DMS79 (cell line): Measurements from ENCODE around the gene SGTB.

ENCODE experiments used
- DNase-seq: peaks from one replicate; lab custom pipeline; 2025; lab: John Stamatoyannopoulos, UW

SGTB gene, protein sequence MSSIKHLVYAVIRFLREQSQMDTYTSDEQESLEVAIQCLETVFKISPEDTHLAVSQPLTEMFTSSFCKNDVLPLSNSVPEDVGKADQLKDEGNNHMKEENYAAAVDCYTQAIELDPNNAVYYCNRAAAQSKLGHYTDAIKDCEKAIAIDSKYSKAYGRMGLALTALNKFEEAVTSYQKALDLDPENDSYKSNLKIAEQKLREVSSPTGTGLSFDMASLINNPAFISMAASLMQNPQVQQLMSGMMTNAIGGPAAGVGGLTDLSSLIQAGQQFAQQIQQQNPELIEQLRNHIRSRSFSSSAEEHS

DNA sequence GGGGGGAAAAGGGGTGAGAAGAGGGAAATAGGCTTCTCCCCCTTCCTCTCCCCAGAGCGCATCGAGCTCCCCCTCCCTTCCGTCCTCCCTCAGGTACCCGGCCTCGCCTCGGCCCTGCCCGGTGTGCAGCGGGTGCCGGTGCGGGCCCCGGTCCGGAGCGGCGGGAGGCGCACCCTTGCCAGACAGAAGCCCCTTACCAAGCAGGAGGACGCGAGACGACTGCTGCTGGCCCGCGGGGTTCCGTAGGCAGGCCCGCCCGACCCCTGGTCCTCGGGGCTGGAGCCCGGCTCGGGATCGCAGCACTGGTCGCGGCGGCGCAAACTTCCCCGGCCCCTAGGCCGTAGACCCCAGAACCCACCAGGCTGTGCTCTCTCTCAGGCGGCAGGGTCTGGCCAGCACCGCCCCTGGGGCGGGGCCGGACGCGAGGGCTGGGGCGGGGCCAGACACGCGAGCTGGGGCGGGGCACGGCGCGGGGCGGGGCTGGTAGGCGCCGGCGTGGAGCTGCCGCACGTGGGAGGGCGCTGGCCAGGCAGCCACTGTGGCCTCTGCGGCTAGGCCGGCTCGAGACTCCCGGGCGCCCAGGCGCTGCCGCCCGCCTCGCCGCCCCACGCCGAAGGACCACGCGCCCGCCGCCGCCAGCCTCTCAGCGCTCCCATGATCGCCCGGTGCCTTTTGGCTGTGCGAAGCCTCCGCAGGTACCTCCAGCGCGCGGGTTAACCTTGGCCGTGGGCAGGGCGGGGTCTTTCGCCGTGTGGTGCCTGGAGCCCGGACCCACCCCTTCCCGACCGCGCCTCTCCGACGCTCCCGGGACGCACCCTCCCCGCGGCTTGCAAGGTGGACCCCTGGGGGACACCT lies at the start of gene SGTB, which contains the start of gene NLN:
Gene SGTB, minus strand, starts transcription at position 390 of the 855 bp plus-strand sequence. CDS start 1,302 bp downstream, outside the sequence.
Gene NLN, plus strand, starts transcription at position 486 of the 855 bp plus-strand sequence. Its CDS starts 169 bp downstream, at position 655.
- DNase-seq, result peak; percentile 25

DNA sequence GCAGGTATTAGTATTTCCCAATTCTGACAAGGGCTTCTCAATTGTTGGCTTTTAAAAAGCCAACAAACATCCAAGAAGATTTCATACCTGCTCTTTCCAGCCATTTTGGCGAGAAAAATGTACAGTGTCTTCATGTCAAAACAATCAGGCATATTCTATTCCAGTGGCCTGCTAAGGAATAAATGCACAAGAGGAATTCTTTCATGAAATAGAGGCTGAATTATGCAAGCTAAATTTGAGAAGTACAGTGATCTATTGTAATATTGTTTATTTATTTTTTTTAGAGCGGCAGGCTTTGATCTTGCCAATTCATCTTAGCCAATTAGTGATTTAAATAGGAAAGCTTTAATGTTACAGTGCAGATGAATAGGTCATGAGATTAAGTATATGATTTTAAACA lies 49.4 kb upstream of the SGTB start:
- DNase-seq, result no peak

DNA sequence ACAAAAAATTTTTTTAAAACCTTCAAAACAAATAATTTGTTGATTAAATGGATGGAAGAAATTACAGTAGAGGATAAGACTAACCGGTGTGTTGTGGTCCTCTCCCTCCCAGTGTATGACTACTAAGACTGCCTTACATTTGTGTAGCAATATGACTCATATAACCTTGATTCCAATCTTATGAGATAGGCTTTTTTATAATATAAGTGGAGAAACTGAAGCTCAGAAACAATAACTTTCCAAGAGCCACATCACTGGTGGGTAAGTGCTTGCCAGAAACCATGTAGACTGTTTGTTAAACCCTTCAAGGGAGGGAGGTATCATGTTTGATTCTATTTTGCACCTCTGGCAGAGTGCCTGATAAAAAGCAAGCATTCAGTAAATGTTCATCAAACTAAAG lies 47.6 kb upstream of the SGTB start:
- no peak for DNase-seq

DNA sequence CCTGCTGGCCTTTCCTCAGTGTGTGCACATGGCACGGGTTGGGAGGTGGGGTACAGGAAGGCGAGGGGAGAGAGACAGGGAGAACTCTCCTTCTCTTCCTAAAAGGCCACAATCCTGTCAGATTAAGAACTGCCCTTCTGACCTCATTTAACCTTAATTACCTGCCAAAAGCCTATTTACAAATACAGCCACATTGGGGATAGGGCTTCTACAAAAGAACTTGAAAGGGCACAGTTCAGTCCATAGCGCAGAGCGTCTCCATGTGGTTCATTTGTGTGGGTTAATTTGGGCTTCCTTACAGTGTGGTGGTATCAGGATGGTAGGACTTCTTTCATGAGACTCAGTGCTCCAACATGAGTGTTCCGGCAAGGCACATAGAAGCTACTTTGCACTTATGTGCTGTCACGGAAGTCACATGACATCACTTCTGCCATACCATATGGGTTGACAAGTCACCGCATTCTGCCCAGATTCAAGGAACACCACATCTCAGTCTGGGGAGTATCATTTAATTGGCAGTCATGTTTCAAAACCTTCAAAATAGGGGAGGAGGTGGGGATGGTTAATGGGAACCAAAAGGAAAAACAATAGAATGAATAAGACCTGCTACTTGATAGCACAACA lies 46.9 kb upstream of the SGTB start:
- no peak for DNase-seq

DNA sequence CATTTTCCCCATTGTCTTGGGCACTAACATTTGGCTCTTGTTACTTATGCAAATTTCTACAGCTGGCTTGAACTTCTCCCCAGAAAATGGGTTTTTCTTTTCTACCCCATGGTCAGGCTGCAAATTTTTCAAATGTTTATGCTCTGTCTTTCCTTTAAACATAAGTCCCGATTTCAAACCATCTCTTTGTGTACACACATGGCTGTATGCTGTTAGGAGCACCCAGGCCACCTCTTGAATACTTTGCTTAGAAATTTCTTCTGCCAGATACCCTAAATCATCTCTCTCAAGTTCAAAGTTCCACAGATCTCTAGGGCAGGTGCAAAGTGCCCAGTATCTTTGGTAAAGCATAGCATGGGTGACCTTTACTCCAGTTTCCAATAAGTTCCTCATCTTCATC lies 45.7 kb upstream of the SGTB start:
- DNase-seq, result no peak

DNA sequence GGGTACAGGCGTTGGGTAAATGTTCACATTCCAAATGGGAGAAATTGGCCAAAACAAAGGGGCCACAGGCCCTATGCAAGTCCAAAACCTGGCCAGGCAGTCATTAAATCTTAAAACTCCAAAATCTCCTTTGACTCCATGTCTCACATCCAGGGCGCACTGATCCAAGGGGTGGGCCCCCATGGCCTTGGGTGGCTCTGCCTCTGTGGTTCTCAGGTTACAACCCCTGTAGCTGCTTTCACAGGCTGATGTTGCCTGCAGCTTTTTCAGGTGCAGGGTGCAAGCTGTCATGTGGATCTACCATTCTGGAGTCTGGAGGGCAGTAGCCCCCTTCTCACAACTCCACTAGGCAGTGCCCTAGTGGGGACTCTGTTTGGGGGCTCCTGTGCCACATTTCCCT lies 44.9 kb upstream of the SGTB start:
- no peak for DNase-seq

DNA sequence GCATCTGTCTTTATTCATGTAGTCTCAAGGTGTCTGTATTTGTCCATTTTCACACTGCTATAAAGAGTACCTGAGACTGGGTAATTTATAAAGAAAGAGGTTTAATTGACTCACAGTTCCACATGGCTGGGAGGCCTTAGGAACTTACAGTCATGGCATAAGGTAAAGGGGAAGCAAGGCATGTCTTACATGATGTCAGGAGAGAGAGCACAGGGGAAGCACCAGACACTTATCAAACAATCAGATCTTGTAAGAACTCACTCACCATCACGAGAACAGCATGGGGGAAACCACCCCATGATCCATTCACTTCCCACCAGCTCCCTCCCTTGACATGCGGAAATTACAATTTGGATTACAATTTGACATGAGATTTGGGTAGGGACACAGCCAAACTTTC lies 44.3 kb upstream of the SGTB start:
- DNase-seq, result no peak

DNA sequence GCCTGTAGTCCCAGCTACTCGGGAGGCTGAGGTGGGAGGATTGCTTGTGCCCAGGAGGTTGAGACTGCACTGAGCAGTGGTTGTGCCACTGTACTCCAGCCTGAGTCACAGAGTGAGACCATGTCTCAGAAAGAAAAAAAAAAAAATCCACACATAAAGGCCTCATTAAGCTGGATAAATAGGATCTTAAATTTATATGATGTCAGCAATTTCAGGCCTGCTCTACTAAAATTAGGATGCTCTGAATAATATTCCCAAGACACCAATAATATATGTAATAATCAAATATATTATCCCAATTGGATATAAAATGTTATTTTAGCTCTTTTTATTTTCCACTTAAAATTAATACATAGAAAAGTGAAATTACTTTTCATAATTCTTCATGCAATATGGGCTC lies 43.7 kb upstream of the SGTB start:
- DNase-seq, result no peak

DNA sequence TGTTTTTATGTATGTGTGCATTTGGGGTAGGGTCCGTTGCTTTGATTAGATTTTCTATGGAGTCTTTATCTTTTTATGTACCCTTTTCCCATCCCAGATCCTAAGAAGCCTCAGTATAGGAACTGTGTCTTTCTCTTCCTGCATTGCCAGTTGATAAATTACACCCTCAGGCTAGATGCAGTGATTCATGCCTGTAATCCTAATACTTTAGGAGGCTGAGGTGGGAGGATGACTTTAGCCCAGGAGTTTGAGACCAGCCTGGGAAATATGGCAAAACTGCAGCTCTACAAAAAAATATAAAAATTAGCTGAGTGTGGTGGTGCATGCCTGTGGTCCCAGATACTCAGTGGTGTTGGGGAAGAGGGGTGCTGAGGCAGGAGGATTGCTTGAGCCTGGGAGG lies 40.3 kb upstream of the SGTB start:
- DNase-seq, result no peak

DNA sequence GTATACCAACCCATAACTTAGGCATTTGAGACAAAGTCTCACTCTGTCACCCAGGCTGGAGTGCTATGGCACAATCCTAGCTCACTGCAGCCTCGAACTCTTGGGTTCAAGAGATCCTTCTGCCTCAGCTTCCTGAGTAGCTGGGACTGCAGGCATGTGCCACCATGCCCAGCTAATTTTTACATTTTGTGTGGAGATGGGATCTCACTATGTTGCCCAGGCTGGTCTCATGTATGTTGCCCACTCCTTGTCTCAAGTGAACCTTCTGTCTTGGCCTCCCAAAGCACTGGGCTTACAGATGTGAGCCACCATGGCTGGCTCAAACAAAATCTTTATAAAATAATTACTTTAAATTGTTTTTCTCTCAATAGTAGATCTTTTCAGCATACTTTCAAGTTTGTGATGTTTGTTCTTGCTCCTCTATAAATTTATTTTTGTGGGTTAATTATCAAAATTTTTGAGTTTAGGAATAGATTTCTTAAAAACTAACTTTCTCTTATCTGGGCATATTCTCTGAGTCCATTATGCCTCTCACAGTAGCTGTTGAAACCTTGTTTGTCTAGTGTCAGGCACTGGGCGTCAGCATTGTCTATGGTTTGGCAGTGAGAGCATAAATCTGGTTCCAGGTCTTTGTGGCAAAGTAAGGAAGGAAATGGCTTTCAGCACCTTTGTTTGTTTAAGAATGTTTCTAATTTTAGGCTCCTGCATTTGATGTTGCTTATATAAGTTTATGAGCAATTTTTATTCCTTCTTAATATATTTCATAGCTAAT lies 38.8 kb upstream of the SGTB start:
- no peak for DNase-seq

DNA sequence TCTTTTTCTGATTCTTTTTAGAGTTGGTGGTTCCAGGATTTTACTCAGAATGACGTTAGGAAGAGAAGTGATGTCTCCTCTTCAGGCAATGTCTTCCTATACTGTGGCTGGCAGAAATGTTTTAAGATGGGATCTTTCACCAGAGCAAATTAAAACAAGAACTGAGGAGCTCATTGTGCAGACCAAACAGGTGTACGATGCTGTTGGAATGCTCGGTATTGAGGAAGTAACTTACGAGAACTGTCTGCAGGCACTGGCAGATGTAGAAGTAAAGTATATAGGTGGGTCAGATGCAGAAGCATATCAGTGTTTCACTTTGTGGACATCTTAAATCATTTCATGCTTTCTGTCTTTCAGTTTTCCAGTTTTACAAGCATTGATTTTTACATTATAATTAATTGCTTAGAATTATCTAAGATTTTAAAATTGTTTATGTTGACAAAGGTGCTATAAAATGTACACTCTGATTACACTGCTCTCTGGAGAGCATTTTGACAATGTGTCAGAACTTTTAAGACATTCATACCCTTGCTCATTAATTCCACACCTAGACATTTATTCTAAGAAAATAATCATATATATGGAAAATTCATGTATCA lies 36.7 kb upstream of the SGTB start:
- DNase-seq, result no peak

DNA sequence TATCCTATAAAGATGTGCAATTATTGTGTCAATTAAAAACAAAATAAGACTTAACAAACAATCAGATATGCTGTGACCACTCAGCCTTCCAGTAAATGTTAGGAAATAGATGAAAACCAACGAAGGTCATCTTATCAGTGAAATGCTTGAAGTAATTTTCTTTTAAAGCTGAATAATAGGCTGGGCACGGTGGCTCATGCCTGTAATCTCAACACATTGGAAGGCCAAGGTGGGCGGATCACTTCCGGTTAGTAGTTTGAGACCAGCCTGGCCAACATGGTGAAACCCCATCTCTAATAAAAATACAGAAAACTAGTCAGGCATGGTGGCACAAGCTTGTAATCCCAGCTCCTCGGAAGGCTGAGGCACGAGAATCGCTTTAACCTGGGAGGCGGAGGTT lies 31.3 kb upstream of the SGTB start:
- no peak for DNase-seq

DNA sequence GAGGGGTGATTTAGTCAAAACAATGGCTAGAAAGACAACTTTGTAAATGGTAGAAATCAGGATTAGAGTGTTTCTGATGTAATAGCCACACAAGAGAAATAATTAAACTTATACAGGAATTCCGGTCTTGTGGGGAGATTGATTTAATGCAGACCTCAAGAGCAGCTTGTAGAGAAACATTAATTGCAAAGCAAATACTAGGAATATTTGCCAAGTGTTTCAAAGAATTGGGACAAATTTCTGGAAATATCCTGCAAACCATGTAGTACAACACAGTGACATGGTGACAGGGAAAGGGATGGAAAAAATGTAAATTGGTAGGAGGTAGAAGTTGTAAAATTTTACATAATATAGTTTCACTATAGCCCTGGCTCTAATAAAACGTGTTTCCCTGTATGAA lies 29.0 kb upstream of the SGTB start:
- no peak for DNase-seq

DNA sequence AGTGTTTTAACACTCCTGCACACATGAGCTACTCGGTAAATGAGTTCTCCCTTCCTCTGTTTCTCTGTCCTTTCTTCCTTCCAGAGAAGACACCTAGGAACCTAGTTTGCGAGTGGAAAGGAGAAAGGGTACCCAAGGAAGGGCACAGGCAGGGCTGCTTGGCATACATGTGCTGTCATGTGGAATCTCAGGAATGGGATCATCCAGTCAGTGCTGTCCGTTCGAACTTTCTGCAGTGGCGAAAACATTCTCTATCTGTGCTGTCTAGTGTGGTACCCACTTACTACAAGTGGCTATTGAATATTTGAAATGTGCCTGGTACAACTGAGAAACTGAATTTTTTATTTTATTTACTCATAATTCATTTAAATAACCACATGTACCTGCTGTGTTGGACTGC lies 28.0 kb upstream of the SGTB start:
- DNase-seq, result no peak

DNA sequence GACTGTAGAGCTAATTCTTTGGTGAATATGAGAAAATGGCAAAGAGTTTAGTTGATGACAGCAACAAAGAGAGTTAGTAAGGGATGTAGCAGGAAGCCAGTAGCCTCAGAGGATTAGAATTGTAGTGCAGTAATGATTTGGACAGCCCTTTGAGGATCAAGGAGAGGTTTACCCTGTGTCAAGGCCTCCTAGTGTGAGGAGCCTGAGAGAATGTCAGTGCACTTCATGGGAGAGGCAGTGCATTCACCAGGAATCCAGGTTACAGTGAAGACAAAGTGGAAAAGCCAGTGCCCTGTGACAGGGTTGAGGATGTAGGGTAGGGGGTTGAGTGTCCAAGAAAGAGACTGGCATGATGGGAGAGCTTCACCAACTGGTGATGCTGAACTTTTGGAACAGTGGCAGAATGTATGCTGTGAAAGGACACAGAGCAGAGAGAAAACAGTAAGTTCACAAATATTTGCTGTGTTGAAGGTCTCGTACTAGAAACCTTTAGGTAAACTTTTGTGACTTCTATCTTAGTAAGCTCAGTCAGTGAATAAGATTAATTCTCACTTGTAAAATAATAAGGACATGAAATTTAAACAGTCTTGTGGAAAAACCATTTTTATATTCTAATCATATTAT lies 27.4 kb upstream of the SGTB start:
- DNase-seq, result no peak

DNA sequence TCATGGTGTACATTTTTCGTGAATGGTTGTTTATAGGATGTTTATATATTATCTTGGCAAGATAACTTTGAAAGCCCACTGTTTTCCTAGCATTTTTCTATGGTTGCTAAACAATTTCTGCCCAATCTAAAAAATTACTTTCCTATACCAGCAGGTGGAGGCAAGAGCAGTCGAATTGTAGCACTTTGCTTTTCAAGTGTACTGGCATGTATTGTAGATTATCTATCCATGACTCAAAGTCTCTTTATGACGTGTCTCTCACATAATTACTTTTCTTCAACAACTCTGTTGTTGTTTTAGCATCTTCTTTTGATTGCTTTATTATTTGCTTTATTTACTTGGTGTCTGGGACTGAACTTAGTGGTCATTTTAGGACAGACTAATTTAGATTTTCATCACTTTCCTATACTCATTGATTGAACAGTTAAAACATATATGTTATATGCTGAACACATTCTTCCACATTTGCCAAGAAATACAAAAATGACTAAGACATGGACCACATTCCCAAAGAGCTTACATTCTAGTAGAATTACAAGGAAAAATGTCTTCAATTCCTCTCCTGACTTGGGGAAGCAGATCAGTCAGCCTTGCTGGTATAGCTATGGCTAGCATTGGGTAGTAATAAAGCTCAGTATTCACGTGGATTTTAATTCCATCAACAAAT lies 20.8 kb upstream of the SGTB start:
- DNase-seq, result no peak

DNA sequence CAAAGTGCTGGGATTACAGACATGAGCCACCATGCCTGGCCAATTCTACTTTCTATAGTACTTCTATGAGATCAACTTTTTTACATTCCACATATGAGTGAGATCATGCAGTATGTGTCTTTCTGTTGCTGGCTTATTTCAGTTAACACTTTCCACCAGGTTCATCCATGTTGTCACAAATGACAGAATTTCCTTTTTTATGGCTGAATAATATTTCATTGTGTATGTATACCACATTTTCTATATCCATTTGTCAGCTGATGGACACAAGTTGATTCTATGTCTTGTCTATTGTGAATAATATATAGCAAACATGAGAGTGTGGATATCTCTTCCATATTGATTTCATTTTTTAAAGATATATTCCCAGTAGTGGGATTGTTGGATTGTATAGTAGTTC lies 17.3 kb upstream of the SGTB start:
- DNase-seq, result no peak

DNA sequence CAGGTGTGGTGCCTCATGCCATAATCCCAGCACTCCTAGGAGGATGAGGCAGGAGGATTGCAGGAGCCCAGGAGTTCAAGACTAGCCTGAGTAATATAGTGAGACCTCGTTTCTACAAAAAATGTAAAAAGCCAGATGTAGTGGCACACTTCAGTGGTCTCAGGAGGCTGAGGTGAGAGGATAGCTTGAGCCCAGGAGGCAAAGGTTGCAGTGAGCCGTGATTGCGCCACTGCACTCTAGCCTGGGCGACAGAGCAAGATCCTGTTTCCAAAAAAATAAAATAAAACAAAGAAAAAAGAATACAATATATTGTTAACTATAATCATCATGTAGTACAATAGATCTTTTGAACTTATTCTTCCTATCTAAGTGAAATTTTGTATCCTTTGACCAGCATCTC lies 16.4 kb upstream of the SGTB start:
- DNase-seq, result no peak

DNA sequence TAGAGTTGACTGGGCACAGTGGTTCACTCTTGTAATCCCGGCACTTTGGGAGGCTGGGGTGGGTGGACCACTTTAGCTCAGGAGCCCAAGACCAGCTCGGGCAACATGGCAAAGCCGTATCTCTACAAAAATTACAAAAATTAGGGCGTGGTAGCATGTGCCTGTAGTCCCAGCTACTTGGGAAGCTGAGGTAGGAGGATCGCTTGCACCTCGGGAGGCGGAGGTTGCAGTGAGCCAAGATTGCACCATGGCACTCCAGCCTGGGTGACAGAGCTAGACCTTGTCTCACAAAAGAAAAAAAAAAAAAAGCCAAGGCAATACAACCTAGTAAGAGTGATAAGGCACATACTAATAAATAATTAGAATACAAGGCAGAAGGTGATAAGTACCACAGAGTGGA lies 15.9 kb upstream of the SGTB start:
- no peak for DNase-seq

DNA sequence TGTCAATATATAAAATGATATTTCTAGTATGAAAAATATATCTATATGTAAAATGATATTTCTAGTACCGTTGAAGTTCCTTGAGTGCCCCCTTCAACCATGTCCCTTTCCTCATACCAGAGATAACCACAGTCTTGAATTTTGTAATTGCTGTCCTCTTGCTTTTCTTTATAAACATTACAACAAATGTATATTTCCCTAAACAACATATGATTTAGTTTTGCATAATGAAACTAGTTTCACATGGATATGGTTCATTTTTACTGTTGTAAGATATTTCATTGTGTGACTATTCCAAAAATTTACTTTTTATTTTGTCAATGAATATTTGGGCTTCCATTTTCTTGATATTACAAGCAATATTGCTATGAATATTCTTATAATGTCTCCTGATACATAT lies 14.1 kb upstream of the SGTB start:
- no peak for DNase-seq

DNA sequence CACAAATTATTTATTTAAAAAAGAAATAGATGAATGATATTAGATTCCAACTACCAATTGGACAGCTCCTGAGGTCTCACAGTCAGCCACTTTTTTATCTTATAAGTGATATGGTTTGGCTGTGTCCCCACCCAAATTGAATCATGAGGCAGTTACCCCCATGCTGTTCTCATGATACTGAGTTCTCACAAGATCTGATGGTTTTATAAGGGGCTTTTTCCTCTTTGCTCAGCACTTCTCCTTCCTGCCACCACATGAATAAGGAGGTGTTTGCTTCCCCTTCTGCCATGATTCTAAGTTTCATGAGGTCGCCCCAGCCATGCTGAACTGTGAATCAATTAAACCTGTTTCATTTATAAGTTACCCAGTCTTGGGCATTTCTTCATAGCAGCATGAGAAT lies 13.0 kb upstream of the SGTB start:
- no peak for DNase-seq
